ENCODE results near the gene ELMO3.

The ELMO3 gene

DNA sequence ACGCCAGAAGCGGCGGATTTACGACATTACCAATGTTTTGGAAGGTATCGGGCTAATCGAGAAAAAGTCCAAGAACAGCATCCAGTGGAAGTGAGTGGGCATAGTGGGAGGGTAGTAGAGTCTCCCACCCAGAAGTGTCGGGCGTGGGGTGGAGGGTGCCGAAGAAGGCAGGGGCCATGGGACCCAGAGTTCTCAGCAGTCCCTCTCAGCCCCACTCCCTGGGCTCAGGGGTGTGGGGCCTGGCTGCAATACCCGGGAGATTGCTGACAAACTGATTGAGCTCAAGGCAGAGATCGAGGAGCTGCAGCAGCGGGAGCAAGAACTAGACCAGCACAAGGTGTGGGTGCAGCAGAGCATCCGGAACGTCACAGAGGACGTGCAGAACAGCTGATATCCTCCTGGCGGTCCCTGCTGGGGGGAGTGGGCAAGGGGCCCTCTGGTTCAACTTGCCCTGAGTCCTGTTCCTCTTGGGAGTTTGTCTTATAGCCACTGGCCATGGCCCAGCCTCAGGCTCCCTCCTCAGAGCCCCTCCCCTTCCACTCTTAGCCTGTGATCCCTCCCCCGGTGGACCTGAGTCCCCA, 6.1 kb upstream of the ELMO3 start:
- peak overlapping the region; percentile 100 for H3K4me3 ChIP-seq (replicated peaks; ENCODE audit: low read depth, low read length)
- TF ChIP-seq, protein P1, sequence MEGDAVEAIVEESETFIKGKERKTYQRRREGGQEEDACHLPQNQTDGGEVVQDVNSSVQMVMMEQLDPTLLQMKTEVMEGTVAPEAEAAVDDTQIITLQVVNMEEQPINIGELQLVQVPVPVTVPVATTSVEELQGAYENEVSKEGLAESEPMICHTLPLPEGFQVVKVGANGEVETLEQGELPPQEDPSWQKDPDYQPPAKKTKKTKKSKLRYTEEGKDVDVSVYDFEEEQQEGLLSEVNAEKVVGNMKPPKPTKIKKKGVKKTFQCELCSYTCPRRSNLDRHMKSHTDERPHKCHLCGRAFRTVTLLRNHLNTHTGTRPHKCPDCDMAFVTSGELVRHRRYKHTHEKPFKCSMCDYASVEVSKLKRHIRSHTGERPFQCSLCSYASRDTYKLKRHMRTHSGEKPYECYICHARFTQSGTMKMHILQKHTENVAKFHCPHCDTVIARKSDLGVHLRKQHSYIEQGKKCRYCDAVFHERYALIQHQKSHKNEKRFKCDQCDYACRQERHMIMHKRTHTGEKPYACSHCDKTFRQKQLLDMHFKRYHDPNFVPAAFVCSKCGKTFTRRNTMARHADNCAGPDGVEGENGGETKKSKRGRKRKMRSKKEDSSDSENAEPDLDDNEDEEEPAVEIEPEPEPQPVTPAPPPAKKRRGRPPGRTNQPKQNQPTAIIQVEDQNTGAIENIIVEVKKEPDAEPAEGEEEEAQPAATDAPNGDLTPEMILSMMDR (IDR thresholded peaks at IDR 0.05; ENCODE audit: low read depth, low read length, missing control alignments): no peak
- DNase-seq (ENCODE audit: extremely low read depth, low read depth): no peak

DNA sequence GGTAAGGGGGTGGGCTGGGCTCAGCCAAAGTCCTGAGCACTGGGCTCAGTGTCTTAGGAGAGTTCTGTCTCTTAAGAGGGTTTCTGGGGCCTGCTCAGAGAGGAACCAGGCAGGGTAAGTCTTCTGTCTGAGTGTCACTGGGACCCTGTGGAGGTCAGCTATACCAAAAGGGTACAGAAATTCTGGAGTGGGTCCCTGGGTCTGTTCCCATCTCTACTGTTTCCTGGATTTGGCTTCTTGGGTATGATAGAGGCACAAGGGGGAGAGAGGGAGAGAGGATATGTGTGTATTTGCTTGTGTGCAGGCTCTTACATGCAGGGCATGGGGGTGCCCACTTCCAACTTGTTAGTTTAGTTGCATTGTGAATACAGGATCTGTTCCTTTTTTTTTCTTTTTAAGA, 5.4 kb upstream of the ELMO3 start:
- DNase-seq (ENCODE audit: extremely low read depth, low read depth): no peak
- H3K4me3 ChIP-seq (replicated peaks; ENCODE audit: low read depth, low read length): peak overlapping the region; percentile 100
- TF ChIP-seq, protein P1 (IDR thresholded peaks at IDR 0.05; ENCODE audit: low read depth, low read length, missing control alignments): no peak

DNA sequence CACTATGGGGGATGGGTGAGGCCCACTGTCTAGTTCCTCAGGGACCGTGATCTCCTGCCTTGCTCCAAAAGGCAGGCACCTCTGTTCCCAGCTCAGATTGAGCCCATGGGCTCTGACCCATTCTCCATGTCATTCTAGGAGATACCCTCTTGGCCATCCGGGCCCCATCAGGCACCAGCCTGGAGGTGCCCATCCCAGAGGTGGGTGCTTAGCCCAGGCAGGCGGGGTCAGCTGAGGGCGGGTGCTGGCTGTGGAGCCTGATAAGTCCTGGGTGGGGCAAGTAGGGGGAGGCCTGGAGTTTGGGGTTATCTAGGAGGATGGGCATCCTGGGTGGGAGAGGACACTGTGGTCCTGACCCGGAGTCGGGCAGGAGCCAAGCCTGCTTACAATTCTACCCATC, 4.7 kb upstream of the ELMO3 start:
- TF ChIP-seq, protein P1 (IDR thresholded peaks at IDR 0.05; ENCODE audit: low read depth, low read length, missing control alignments): no peak
- H3K4me3 ChIP-seq (replicated peaks; ENCODE audit: low read depth, low read length): peak overlapping the region; percentile 100; the same call in 1 of the 2 replicates
- no peak for DNase-seq (ENCODE audit: extremely low read depth, low read depth)

DNA sequence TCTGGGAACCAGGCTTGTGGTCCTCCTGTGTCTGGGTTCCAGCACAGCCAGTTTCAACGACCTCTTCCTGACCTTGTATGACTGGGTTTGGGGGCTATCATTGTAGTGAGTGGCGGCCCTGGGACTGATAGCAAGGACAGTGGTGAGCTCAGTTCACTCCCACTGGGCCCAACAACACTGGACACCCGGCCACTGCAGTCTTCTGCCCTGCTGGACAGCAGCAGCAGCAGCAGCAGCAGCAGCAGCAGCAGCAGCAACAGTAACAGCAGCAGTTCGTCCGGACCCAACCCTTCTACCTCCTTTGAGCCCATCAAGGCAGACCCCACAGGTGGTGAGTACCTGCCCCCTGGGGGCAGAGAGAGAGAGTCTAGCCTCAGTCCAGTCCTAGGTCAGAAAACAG, 3.3 kb upstream of the ELMO3 start:
- DNase-seq (ENCODE audit: extremely low read depth, low read depth): no peak
- TF ChIP-seq, protein P1 (IDR thresholded peaks at IDR 0.05; ENCODE audit: low read depth, low read length, missing control alignments): no peak
- no peak overlapping the region for H3K4me3 ChIP-seq (replicated peaks; ENCODE audit: low read depth, low read length)

DNA sequence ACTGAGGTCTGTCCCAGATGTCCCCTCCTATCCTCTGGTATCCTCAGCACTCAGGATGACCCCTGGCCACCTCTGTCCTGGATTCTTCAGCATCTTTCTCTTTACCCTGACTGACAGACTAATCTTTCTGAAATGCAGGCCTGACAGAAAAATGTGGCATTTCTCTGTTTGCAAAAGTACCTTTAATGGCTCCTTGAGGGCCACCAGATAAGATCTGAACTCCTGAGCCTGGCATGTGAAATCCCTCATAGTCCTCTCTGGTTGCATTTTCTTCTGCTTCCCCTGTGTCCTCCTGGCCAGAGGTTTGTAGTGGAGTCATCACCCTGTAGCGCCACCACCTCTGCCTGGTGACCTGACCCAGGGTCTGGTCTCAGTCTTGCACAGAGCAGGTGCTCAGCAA, 2.0 kb upstream of the ELMO3 start:
- TF ChIP-seq, protein P1 (IDR thresholded peaks at IDR 0.05; ENCODE audit: low read depth, low read length, missing control alignments): no peak
- no peak for DNase-seq (ENCODE audit: extremely low read depth, low read depth)
- no peak overlapping the region for H3K4me3 ChIP-seq (replicated peaks; ENCODE audit: low read depth, low read length)

DNA sequence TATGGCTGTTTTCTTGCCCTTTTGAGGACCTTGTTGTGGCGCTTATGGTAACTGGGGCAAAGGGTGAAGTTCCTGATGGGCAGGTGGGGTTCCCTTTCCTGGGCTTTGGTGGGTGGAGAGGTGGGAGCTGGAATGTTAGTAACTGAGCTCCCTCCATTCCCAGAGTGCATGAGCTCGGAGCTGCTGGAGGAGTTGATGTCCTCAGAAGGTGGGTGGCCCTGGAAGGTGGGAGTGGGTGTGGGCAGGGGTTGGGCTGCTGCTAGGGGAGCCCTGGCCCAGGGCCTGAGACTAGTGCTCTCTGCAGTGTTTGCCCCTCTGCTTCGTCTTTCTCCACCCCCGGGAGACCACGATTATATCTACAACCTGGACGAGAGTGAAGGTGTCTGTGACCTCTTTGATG, 1.2 kb upstream of the ELMO3 start:
- no peak for DNase-seq (ENCODE audit: extremely low read depth, low read depth)
- H3K4me3 ChIP-seq (replicated peaks; ENCODE audit: low read depth, low read length): no peak overlapping the region
- TF ChIP-seq, protein P1 (IDR thresholded peaks at IDR 0.05; ENCODE audit: low read depth, low read length, missing control alignments): no peak

DNA sequence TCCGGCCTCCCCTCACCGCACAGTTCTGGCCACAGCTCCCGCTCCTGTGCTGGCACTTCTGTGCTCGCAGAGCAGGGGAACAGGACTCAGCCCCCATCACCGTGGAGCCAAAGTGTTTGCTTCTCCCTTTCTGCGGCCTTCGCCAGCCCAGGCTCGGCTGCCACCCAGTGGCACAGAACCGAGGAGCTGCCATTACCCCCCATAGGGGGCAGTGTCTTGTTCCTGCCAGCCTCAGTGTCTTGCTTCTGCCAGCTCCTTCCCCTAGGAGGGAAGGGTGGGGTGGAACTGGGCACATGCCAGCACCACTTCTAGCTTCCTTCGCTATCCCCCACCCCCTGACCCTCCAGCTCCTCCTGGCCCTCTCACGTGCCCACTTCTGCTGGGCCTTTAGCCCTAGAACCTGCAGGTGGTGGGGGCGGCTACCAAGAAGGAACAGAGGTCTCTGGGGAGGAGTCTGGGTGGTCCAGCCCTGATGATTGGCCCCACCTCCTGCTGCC, 645 bp upstream of the ELMO3 start:
- DNase-seq (ENCODE audit: extremely low read depth, low read depth): no peak
- TF ChIP-seq, protein P1 (IDR thresholded peaks at IDR 0.05; ENCODE audit: low read depth, low read length, missing control alignments): peak; percentile 67
- H3K4me3 ChIP-seq (replicated peaks; ENCODE audit: low read depth, low read length): no peak overlapping the region
